GM18907 (cell line): ENCODE results near the gene CLCN1.

Source experiments
- ATAC-seq: cut with Tn5 transposase; IDR thresholded peaks from one replicate; pipeline ENCODE4 v1.9.1; 2021; ENCODE audit warnings: mild to moderate bottlenecking, moderate library complexity; ENCODE audit not compliant: unreplicated experiment

Gene CLCN1

GRCh38 chr7:143395187-143396149 lies 79.6 kb downstream of the CLCN1 start:
- no peak for ATAC-seq

GRCh38 chr7:143396182-143396581 lies 80.3 kb downstream of the CLCN1 start:
- ATAC-seq = no peak

- ATAC-seq = no peak
Observed at GRCh38 chr7:143396625-143397556, 81.0 kb downstream of the CLCN1 start.

GRCh38 chr7:143397710-143398530 lies 82.0 kb downstream of the CLCN1 start:
- no peak for ATAC-seq

GRCh38 chr7:143398616-143399015 lies 82.7 kb downstream of the CLCN1 start:
- no peak for ATAC-seq

GRCh38 chr7:143399151-143399550 lies 83.2 kb downstream of the CLCN1 start:
- ATAC-seq = no peak

DNA sequence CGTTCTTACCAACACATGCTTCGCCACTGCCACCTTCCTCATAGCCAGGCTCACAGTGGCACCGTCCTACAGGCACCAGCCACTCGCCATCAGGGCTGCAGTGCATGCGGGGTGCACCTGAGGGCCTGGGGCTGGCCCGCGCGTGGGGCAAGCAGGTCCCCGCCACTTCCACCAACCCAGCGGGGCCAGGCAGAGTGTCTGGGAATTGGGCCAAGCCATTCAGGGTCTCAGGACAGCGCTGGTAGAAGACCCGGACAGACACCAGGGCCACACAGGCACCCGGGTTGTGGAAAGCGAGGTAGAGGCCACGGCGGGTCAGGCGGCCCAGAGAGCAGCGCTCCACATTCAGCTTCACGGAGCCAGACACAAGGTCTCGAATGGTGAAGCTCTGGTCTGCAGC lies 83.7 kb downstream of the CLCN1 start:
- ATAC-seq = no peak

- ATAC-seq = no peak
Observed at GRCh38 chr7:143401265-143401664, 85.4 kb downstream of the CLCN1 start.
